ENCODE measurements around the gene PNPLA6. TPM values are rescaled to one million over a fixed set of nuclear protein-coding genes. Genes with fewer than 3 reads are reported as not detected.

PNPLA6 gene
- total and polyA plus RNA-seq, 2 of the 13 experiments (the other 11 are each of a cell fraction or from before 2014, with no cell fraction given): 24.9 to 28.2 TPM

DNA sequence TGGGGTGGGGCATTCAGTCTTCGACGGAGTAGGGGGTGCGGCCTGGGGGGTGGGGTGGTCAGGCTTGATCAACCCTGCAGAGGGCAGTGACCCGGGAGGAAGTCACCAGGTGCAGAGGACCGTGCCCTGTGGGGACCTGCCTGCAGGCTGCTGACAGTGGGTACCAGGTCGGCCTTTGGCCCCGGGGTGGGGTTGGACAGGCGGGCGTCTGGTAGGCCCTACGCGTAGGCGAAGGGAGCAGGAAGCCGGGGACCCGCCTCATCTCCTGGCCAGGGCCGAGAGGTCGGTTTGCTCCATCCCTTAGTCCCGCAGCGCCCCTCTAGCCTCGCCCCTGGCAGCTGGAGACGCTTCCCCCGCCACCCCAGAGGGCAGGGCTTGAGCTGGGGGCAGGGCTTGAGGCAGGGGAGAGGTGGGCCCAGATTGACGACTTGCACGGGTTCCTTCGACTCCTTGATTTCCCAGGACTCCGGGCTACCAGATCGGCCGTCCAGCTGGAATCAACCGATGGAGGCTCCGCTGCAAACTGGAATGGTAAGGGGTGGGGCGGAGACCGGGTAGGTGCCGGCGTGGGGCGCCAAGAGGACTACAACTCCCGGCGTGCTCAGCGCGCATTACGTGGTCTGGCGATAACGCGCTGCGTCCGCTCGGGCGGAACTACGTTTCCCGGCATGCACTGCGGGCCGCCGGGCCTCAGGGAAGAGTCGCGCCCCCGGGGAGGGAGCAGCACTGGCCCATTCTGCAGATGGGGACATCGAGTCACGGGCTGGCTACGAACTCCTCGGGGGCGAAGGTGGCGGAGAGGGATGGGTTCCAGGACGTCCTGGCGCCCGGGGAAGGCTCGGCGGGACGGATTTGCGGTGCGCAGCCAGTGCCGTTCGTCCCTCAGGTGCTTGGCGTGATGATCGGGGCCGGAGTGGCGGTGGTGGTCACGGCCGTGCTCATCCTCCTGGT lies at the start of gene PNPLA6 (continued):
- TF ChIP-seq, protein P1, sequence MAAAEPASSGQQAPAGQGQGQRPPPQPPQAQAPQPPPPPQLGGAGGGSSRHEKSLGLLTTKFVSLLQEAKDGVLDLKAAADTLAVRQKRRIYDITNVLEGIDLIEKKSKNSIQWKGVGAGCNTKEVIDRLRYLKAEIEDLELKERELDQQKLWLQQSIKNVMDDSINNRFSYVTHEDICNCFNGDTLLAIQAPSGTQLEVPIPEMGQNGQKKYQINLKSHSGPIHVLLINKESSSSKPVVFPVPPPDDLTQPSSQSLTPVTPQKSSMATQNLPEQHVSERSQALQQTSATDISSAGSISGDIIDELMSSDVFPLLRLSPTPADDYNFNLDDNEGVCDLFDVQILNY (CRISPR knock-in tag; conservative IDR thresholded peaks at IDR 0.05): 0 out of 2 replicates have a peak, but pooled peaks have one; percentile 6
- TF ChIP-seq CHD2 (IDR thresholded peaks at IDR 0.05; ENCODE audit: low read depth, low read length) (peak; percentile 76), ZFP82 (CRISPR knock-in tag; IDR thresholded peaks at IDR 0.05; ENCODE audit: borderline replicate concordance) (no peak), REL (CRISPR knock-in tag; conservative IDR thresholded peaks at IDR 0.05) (no peak), FOXM1 (CRISPR knock-in tag; IDR thresholded peaks at IDR 0.05) (no peak), SPEN (CRISPR knock-in tag; IDR thresholded peaks at IDR 0.05; ENCODE audit: low read depth) (peak; percentile 76), PAWR (CRISPR knock-in tag; IDR thresholded peaks at IDR 0.05; ENCODE audit: borderline replicate concordance) (peak; percentile 90; the same call in 1 of the 2 replicates), ZNF614 (CRISPR knock-in tag; IDR thresholded peaks at IDR 0.05; ENCODE audit: borderline replicate concordance) (peak; percentile 76; the same call in 1 of the 2 replicates), PBX2 (CRISPR knock-in tag; IDR thresholded peaks at IDR 0.05) (no peak), ZNF746 (CRISPR knock-in tag; IDR thresholded peaks at IDR 0.05) (0 out of 2 replicates have a peak, but pooled peaks have one; percentile 35), TSC22D2 (CRISPR knock-in tag; IDR thresholded peaks at IDR 0.05; ENCODE audit: borderline replicate concordance) (0 out of 2 replicates have a peak, but pooled peaks have one; percentile 44), BORCS8-MEF2B (CRISPR knock-in tag; IDR thresholded peaks at IDR 0.05) (no peak), ZBTB7B (CRISPR knock-in tag; IDR thresholded peaks at IDR 0.05) (peak; percentile 48; the same call in 1 of the 2 replicates)
- TF ChIP-seq, protein P2, sequence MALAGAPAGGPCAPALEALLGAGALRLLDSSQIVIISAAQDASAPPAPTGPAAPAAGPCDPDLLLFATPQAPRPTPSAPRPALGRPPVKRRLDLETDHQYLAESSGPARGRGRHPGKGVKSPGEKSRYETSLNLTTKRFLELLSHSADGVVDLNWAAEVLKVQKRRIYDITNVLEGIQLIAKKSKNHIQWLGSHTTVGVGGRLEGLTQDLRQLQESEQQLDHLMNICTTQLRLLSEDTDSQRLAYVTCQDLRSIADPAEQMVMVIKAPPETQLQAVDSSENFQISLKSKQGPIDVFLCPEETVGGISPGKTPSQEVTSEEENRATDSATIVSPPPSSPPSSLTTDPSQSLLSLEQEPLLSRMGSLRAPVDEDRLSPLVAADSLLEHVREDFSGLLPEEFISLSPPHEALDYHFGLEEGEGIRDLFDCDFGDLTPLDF (CRISPR knock-in tag; IDR thresholded peaks at IDR 0.05): peak; percentile 59; the same call in 1 of the 2 replicates
- TF ChIP-seq, protein P3, sequence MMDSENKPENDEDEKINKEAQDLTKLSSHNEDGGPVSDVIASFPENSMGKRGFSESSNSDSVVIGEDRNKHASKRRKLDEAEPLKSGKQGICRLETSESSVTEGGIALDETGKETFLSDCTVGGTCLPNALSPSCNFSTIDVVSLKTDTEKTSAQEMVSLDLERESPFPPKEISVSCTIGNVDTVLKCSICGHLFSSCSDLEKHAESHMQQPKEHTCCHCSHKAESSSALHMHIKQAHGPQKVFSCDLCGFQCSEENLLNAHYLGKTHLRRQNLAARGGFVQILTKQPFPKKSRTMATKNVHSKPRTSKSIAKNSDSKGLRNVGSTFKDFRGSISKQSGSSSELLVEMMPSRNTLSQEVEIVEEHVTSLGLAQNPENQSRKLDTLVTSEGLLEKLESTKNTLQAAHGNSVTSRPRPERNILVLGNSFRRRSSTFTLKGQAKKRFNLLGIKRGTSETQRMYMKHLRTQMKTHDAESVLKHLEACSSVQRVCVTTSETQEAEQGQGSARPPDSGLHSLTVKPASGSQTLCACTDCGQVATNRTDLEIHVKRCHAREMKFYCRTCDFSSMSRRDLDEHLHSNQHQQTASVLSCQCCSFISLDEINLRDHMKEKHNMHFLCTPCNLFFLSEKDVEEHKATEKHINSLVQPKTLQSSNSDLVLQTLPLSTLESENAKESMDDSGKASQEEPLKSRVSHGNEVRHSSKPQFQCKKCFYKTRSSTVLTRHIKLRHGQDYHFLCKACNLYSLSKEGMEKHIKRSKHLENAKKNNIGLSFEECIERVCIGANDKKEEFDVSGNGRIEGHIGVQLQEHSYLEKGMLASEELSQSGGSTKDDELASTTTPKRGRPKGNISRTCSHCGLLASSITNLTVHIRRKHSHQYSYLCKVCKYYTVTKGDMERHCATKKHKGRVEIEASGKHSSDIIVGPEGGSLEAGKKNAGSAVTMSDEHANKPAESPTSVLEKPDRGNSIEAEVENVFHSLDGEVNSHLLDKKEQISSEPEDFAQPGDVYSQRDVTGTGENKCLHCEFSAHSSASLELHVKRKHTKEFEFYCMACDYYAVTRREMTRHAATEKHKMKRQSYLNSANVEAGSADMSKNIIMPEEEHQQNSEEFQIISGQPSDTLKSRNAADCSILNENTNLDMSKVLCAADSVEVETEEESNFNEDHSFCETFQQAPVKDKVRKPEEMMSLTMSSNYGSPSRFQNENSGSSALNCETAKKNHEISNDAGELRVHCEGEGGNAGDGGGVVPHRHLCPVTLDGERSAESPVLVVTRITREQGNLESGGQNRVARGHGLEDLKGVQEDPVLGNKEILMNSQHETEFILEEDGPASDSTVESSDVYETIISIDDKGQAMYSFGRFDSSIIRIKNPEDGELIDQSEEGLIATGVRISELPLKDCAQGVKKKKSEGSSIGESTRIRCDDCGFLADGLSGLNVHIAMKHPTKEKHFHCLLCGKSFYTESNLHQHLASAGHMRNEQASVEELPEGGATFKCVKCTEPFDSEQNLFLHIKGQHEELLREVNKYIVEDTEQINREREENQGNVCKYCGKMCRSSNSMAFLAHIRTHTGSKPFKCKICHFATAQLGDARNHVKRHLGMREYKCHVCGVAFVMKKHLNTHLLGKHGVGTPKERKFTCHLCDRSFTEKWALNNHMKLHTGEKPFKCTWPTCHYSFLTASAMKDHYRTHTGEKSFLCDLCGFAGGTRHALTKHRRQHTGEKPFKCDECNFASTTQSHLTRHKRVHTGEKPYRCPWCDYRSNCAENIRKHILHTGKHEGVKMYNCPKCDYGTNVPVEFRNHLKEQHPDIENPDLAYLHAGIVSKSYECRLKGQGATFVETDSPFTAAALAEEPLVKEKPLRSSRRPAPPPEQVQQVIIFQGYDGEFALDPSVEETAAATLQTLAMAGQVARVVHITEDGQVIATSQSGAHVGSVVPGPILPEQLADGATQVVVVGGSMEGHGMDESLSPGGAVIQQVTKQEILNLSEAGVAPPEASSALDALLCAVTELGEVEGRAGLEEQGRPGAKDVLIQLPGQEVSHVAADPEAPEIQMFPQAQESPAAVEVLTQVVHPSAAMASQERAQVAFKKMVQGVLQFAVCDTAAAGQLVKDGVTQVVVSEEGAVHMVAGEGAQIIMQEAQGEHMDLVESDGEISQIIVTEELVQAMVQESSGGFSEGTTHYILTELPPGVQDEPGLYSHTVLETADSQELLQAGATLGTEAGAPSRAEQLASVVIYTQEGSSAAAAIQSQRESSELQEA (CRISPR knock-in tag; IDR thresholded peaks at IDR 0.05; ENCODE audit: not compliant biosample characterization): peak; percentile 83

All from HepG2 (cell line).